Testis (tissue), 2 donors: ENCODE measurements around the gene FBXL17.

Source experiments
- CTCF ChIP-seq, 3 experiments: fragments of 450-650 bp in 2 of 3; fragments of 200-600 bp in 1 of 3; sonication (generic) in 1 of 3; IDR thresholded peaks; one replicate each; pipeline ENCODE4 v1.5.1; 2016 to 2019; ENCODE audit warnings: antibody characterized with exemption in 3 of 3, mild to moderate bottlenecking in 2 of 3, moderate library complexity in 1 of 3
- POLR2A ChIP-seq: fragments of 450-650 bp; IDR thresholded peaks from one replicate; pipeline ENCODE4 v1.6.1; 2017; ENCODE audit warnings: antibody characterized with exemption, mild to moderate bottlenecking, moderate library complexity

- TF ChIP-seq CTCF (IDR thresholded peaks at IDR 0.05) (no peak), POLR2A (no peak)
Measured at GRCh38 chr5:108379722-108380530, 2.0 kb downstream of the FBXL17 start.
